GM12878 (cell line): ENCODE data around the gene RALGPS2. TPM values are rescaled to one million over a fixed set of nuclear protein-coding genes. Genes with fewer than 3 reads are reported as not detected.

Experiments
- ATAC-seq: fragments of 200-7000 bp; cut with Tn5 transposase; 3 replicates; pipeline ENCODE4 v1.9.1; 2020; ENCODE audit warnings: mild to moderate bottlenecking, moderate library complexity
- BruUV-seq: library from RNA; stranded (reverse); fragments of 400-500 nt; replicated peaks from 2 replicates; lab custom pipeline; 2021; lab: Mats Ljungman, UMichigan
- CTCF ChIA-PET: fragments of 300-600 bp; sonication (Branson Sonifier 250); formaldehyde crosslinking; extraction: SDS; loops from one replicate; lab custom pipeline; 2021; ENCODE audit warnings: inconsistent platforms; lab: Yijun Ruan, JAX
- POLR2A ChIA-PET: fragments of 350-600 bp; formaldehyde crosslinking; extraction: SDS; loops from one replicate; lab custom pipeline; 2021; ENCODE audit warnings: inconsistent platforms; lab: Charles Lee
- RAD21 ChIA-PET: fragments of 300-600 bp; sonication (Branson Sonifier 250); formaldehyde crosslinking; loops from one replicate; lab custom pipeline; 2023; ENCODE audit warnings: antibody characterized with exemption; ENCODE audit not compliant: unreplicated experiment; lab: Charles Lee
- SMC1A ChIA-PET: fragments of 300-600 bp; sonication (Branson Sonifier 250); formaldehyde crosslinking; loops from one replicate; lab custom pipeline; 2023; ENCODE audit not compliant: unreplicated experiment, uncharacterized antibody; lab: Charles Lee
- DNase-seq: peaks from one replicate; pipeline ENCODE4 v3.0.0-alpha.2; 2011; ENCODE audit warnings: low read depth, low spot score
- FAIRE-seq: peaks from 3 replicates; lab custom pipeline; 2011; peaks lifted over from hg19 to GRCh38; lab: Jason Lieb, UNC
- H2AFZ ChIP-seq: 2 replicates; pipeline ENCODE4 v1.6.0; 2011; ENCODE audit warnings: low read depth, low read length, control low read depth; ENCODE audit not compliant: control insufficient read depth
- H3K27ac ChIP-seq: 2 replicates; pipeline ENCODE4 v1.5.1; 2011; ENCODE audit warnings: control low read depth; ENCODE audit not compliant: control insufficient read depth, insufficient read depth
- H3K27me3 ChIP-seq, 2 experiments: replicated peaks in 1 of 2; 2 replicates each; pipeline versions ENCODE4 v1.6.0 to v1.6.1; 2011; ENCODE audit warnings: low read length in 1 of 2; ENCODE audit not compliant: control insufficient read depth in 2 of 2, insufficient read depth in 2 of 2
- H3K36me3 ChIP-seq, 2 experiments: 2 replicates each; pipeline ENCODE4 v1.5.1; 2011; ENCODE audit warnings: low read length in 1 of 2; ENCODE audit not compliant: control insufficient read depth in 2 of 2, insufficient read depth in 2 of 2
- H3K4me1 ChIP-seq: 2 replicates; pipeline ENCODE4 v1.6.1; 2011; ENCODE audit warnings: mild to moderate bottlenecking, low read length, moderate library complexity, mixed read lengths; ENCODE audit not compliant: control insufficient read depth, insufficient read depth
- H3K4me2 ChIP-seq: 2 replicates; pipeline ENCODE4 v1.6.0; 2011; ENCODE audit warnings: control low read depth; ENCODE audit not compliant: control insufficient read depth, insufficient read depth
- H3K4me3 ChIP-seq: fragments of 200-600 bp; sonication (generic); 2 replicates; pipeline ENCODE4 v1.5.1; 2016
- H3K79me2 ChIP-seq: 2 replicates; pipeline ENCODE4 v1.6.0; 2011; ENCODE audit warnings: low read length; ENCODE audit not compliant: control insufficient read depth, insufficient read depth
- H3K9ac ChIP-seq: 2 replicates; pipeline ENCODE4 v1.8.0; 2011; ENCODE audit warnings: low read length, control low read depth, mixed read lengths; ENCODE audit not compliant: control insufficient read depth, insufficient read depth
- H3K9me3 ChIP-seq: replicated peaks from 3 replicates; pipeline ENCODE4 v1.5.1; 2011; ENCODE audit warnings: mild to moderate bottlenecking, low read length; ENCODE audit not compliant: control insufficient read depth, insufficient read depth
- H4K20me1 ChIP-seq: 2 replicates; pipeline ENCODE4 v1.6.0; 2011; ENCODE audit not compliant: control insufficient read depth, insufficient read depth
- ATF7 ChIP-seq: fragments of 450-650 bp; IDR thresholded peaks from 2 replicates; pipeline ENCODE4 v1.6.1; 2016; ENCODE audit warnings: low read depth, mild to moderate bottlenecking
- EGR1 ChIP-seq, 2 experiments: IDR thresholded peaks; 1 replicate in 1 of 2; 2 replicates in 1 of 2; pipeline ENCODE4 v1.6.1; 2011 to 2012; ENCODE audit warnings: low read depth in 2 of 2, low read length in 2 of 2, borderline replicate concordance in 1 of 2, mild to moderate bottlenecking in 1 of 2, moderate library complexity in 1 of 2
- FOS ChIP-seq: IDR thresholded peaks from 3 replicates; pipeline ENCODE4 v1.6.1; 2011; ENCODE audit warnings: borderline replicate concordance; ENCODE audit not compliant: insufficient read length; ENCODE audit errors: extremely low read depth
- HDAC6 ChIP-seq: fragments of 200-600 bp; sonication (generic); IDR thresholded peaks from one replicate; pipeline ENCODE4 v1.8.0; 2017; ENCODE audit warnings: antibody characterized with exemption; ENCODE audit not compliant: unreplicated experiment
- NFYA ChIP-seq: IDR thresholded peaks from 2 replicates; pipeline ENCODE4 v1.6.1; 2011; ENCODE audit warnings: low read depth, mild to moderate bottlenecking, low read length, improper control_type of control experiment, borderline replicate concordance
- POU2F2 ChIP-seq: IDR thresholded peaks from 3 replicates; pipeline ENCODE4 v1.6.1; 2011; ENCODE audit warnings: low read depth, mild to moderate bottlenecking, low read length, borderline replicate concordance
- RAD21 ChIP-seq: IDR thresholded peaks from 2 replicates; pipeline ENCODE4 v1.6.1; 2011; ENCODE audit warnings: mild to moderate bottlenecking, low read depth, low read length, moderate library complexity; ENCODE audit not compliant: insufficient read depth
- RFX5 ChIP-seq: IDR thresholded peaks from 2 replicates; pipeline ENCODE4 v1.6.1; 2011; ENCODE audit warnings: low read depth, low read length, improper control_type of control experiment
- TARDBP ChIP-seq: IDR thresholded peaks from 2 replicates; pipeline ENCODE4 v1.6.1; 2016; ENCODE audit warnings: borderline replicate concordance
- ZBTB4 ChIP-seq: fragments of 450-650 bp; formaldehyde crosslinking; IDR thresholded peaks from 2 replicates; pipeline ENCODE4 v1.4.0; 2022; ENCODE audit warnings: mild to moderate bottlenecking, moderate library complexity
- WGBS: methylation state at CpG from one replicate; pipeline ENCODE4 v1.1.6; 2016; ENCODE audit warnings: low lambda C conversion rate; ENCODE audit not compliant: insufficient replicate concordance, insufficient coverage; ENCODE audit errors: missing lambda C conversion rate; 5-methylcytosine and 5-hydroxymethylcytosine counted together
- in situ Hi-C: fragments of 300-500 bp; cut with MboI; formaldehyde crosslinking; loops from 9 replicates; pipeline ENCODE4 v1.14.3; 2018; ENCODE audit warnings: mixed read lengths
- intact Hi-C: fragments of 100-400 bp; cut with micrococcal nuclease; formaldehyde crosslinking; loops from one replicate; pipeline ENCODE4 v1.14.2; 2022; ENCODE audit not compliant: unreplicated experiment
- polyA plus RNA-seq, 11 experiments: library from polyadenylated mRNA; depleted of rRNA in 4 of 11; unstranded in 6 of 11; stranded (reverse) in 5 of 11; fragments of >200 nt; fragmentation: Nextera tagmentation in 4 of 11; fragmentation: Illumina TruSeq in 1 of 11; extraction: Ambion mirVana in 4 of 11; extraction: Trizol in 1 of 11; gene quantifications; 1 replicate in 1 of 11; 2 replicates in 10 of 11; pipeline versions ENCODE4 v1.2.1 to v1.2.3, GENCODE V29; 2011 to 2016; ENCODE audit warnings: inconsistent platforms in 2 of 11, missing spikeins in 2 of 11, low read depth in 1 of 11
- total RNA-seq, 4 experiments: library from RNA; depleted of rRNA in 3 of 4; stranded (reverse); fragments of >200 nt in 3 of 4; fragmentation: Illumina TruSeq in 1 of 4; extraction: Trizol in 1 of 4; gene quantifications; 2 replicates each; pipeline versions ENCODE4 v1.2.1 to v1.2.3, GENCODE V29; 2013 to 2021

RALGPS2 gene
- total and polyA plus RNA-seq, 10 of the 15 experiments (the other 5 are each of a cell fraction or from before 2014, with no cell fraction given): 0.08 to 3.7 (median 0.50) TPM

GRCh38 chr1:178802873-178803272 lies 77.8 kb downstream of the RALGPS2 start:
- ChIA-PET POLR2A (no interaction called here), SMC1A (interaction anchor here (0.9 kb wide), 1 partner anchor 19 kb away, joined by 3 read pairs; no protein-coding TSS in a partner anchor), RAD21 (no interaction called here), CTCF (interaction anchor here (1.2 to 1.3 kb wide), 2 partner anchors 200 to 201 kb away, joined by 4 read pairs; no protein-coding TSS in a partner anchor)
- 4% methylated on average over 3 of the region's 3 CpGs for WGBS
- Histone ChIP-seq H3K4me3 (no peak overlapping the region), H3K27ac (no peak overlapping the region), H3K9ac (no peak overlapping the region), H3K79me2 (no peaks in the 10 kb centered on the region), H3K27me3 (no peaks in the 10 kb centered on the region), H3K4me1 (no peaks in the 10 kb centered on the region), H3K36me3 (no peaks in the 10 kb centered on the region), H3K4me2 (no peak overlapping the region), H4K20me1 (no peaks in the 10 kb centered on the region), H2AFZ (no peak overlapping the region), H3K9me3 (no peaks in the 10 kb centered on the region)
- in situ Hi-C loops: no loop called here
- intact Hi-C loops: no loop called here
- ATAC-seq (no peak), FAIRE-seq (no peak), DNase-seq (no peak)
- no TSS peak for BruUV-seq
- no peak for TF ChIP-seq RFX5

- TF ChIP-seq HDAC6 (no peak), RAD21 (no peak), FOS (no peak), EGR1 (IDR thresholded peaks at IDR 0.05; ENCODE audit: borderline replicate concordance in 1 of 2, low read depth in 2 of 2, low read length in 2 of 2) (no peak), ZBTB4 (CRISPR knock-in tag) (no peak), NFYA (no peak), TARDBP (no peak), POU2F2 (no peak), ATF7 (no peak)
- ChIA-PET SMC1A (interaction anchor here (1.3 kb wide), 1 partner anchor 22 kb away, joined by 5 read pairs; no protein-coding TSS in a partner anchor), RAD21 (no interaction called here), CTCF (interaction anchor here (1.1 kb wide), 1 partner anchor 197 kb away, joined by 3 read pairs; no protein-coding TSS in a partner anchor), POLR2A (no interaction called here)
- Histone ChIP-seq H3K79me2 (no peaks in the 10 kb centered on the region), H4K20me1 (no peaks in the 10 kb centered on the region), H3K9ac (no peak overlapping the region), H2AFZ (no peak overlapping the region), H3K4me2 (no peak overlapping the region), H3K27me3 (no peaks in the 10 kb centered on the region), H3K27ac (no peak overlapping the region), H3K36me3 (no peaks in the 10 kb centered on the region), H3K4me1 (no peaks in the 10 kb centered on the region), H3K9me3 (no peaks in the 10 kb centered on the region), H3K4me3 (no peak overlapping the region)
- in situ Hi-C loops (no loop called here), intact Hi-C loops (no loop called here)
- no peak for ATAC-seq
- no TSS peak for BruUV-seq
- no peak for FAIRE-seq
- WGBS: 50% methylated on average over 9 of the region's 9 CpGs
- DNase-seq: no peak
These were observed 81.7 kb downstream of the RALGPS2 start for GRCh38 chr1:178806665-178807300.
